Measurements from ENCODE around the gene TBX18.
A peak's percentile ranks its signal among the peaks of the same experiment; 100 is the strongest.

Gene TBX18

DNA sequence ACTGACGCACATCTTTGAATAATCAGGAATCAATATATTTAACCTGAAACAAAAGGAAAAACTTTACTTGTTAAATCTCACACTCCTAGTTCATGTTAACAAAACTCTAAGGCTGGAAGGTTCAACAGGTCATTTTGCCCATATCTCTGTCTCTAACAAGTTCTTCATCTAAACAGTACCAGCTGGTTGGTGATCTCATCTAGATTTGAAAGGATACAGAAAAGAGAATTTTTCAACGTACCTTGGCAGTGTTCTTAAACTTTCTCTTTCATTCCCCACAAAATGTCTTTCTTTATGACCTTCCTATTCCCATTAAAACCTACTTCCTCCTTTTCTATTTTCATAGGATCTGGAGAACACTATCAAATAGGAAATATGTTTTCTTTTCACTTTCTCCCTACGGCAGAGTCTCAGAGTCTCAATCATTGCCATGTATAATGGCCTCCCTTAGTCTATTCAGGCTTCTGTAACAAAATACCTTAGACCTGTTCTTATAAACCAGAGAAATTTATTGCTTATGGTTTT, 111.3 kb downstream of the TBX18 start:
- TF ChIP-seq, protein P1, sequence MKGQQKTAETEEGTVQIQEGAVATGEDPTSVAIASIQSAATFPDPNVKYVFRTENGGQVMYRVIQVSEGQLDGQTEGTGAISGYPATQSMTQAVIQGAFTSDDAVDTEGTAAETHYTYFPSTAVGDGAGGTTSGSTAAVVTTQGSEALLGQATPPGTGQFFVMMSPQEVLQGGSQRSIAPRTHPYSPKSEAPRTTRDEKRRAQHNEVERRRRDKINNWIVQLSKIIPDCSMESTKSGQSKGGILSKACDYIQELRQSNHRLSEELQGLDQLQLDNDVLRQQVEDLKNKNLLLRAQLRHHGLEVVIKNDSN (IDR thresholded peaks at IDR 0.05), result no peak
- TF ChIP-seq, protein P2, sequence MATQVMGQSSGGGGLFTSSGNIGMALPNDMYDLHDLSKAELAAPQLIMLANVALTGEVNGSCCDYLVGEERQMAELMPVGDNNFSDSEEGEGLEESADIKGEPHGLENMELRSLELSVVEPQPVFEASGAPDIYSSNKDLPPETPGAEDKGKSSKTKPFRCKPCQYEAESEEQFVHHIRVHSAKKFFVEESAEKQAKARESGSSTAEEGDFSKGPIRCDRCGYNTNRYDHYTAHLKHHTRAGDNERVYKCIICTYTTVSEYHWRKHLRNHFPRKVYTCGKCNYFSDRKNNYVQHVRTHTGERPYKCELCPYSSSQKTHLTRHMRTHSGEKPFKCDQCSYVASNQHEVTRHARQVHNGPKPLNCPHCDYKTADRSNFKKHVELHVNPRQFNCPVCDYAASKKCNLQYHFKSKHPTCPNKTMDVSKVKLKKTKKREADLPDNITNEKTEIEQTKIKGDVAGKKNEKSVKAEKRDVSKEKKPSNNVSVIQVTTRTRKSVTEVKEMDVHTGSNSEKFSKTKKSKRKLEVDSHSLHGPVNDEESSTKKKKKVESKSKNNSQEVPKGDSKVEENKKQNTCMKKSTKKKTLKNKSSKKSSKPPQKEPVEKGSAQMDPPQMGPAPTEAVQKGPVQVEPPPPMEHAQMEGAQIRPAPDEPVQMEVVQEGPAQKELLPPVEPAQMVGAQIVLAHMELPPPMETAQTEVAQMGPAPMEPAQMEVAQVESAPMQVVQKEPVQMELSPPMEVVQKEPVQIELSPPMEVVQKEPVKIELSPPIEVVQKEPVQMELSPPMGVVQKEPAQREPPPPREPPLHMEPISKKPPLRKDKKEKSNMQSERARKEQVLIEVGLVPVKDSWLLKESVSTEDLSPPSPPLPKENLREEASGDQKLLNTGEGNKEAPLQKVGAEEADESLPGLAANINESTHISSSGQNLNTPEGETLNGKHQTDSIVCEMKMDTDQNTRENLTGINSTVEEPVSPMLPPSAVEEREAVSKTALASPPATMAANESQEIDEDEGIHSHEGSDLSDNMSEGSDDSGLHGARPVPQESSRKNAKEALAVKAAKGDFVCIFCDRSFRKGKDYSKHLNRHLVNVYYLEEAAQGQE (IDR thresholded peaks at IDR 0.05; ENCODE audit: low read depth), result no peak
- TF ChIP-seq ZBTB7A (IDR thresholded peaks at IDR 0.05; ENCODE audit: low read depth) (no peak), CREB1 (IDR thresholded peaks at IDR 0.05; ENCODE audit: low read depth) (no peak), TAF1 (IDR thresholded peaks at IDR 0.05; ENCODE audit: low read depth) (no peak), CEBPB (IDR thresholded peaks at IDR 0.05) (no peak), RAD21 (IDR thresholded peaks at IDR 0.05; ENCODE audit: low read depth) (no peak), EP300 (IDR thresholded peaks at IDR 0.05; ENCODE audit: borderline replicate concordance) (no peak)

DNA sequence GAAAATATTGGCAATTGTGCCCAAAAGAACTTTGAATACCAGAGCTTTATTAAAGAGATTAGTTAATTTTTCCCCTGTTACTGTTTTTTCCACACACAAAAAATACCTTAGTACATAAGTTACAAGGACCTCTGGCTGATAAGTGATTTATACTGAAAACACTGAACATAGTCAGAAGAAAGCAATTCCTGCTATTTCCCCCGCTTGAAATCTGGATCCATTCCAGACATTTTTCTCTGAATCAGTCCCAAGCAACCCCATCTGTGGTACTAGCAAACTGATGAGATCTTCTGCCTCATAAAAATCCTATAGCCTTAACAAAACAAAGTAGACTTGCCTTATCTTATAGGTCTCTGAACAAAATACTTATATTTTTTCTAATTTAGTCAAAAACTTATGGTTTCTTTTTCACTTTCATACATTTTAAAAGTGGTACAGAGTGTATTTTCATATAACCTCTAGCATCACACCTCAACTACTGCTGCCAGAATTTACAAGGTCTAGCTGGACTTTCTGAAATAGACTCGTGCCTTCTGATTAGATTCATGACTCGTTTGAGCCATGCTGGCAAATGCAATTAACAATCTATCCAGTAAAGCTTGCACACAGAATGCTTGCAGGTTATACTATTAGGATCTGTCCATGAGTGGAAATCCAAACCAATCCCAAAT, 111.9 kb downstream of the TBX18 start:
- peak; percentile 74 for TF ChIP-seq TEAD4 (IDR thresholded peaks at IDR 0.05)
- TF ChIP-seq TCF12 (IDR thresholded peaks at IDR 0.05; ENCODE audit: low read depth), result no peak
- no peak for TF ChIP-seq RAD21 (IDR thresholded peaks at IDR 0.05; ENCODE audit: low read depth)
- no peak for TF ChIP-seq FOXM1 (IDR thresholded peaks at IDR 0.05; ENCODE audit: borderline replicate concordance, low read depth)
- TF ChIP-seq, protein P1 (IDR thresholded peaks at IDR 0.05), result no peak
- TF ChIP-seq, protein P2 (IDR thresholded peaks at IDR 0.05; ENCODE audit: low read depth), result no peak
- TF ChIP-seq NFIC (IDR thresholded peaks at IDR 0.05), result peak; percentile 46

DNA sequence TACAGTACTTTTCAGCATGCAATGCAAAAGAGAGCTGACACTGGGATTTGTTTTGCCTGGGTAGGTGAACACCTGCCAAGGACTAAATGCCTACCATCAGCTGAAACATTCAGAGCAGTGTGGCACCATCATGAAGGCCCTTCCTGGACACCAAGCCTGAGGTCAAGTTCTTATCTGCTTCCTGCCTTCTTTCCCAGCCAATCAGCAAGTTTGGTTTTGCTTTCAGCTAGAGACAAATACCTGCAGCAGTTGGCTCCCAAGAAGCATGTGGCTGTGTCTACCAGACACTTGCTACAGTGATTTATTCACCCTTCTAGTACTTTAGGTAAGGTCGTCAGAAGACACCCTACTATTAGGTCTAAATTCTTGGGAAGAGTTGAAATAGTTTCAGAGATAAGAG, 112.8 kb downstream of the TBX18 start:
- TF ChIP-seq EP300 (IDR thresholded peaks at IDR 0.05; ENCODE audit: borderline replicate concordance) (no peak), EGR1 (IDR thresholded peaks at IDR 0.05) (no peak), TEAD4 (IDR thresholded peaks at IDR 0.05) (no peak), MAX (IDR thresholded peaks at IDR 0.05) (no peak)
- TF ChIP-seq, protein P2 (IDR thresholded peaks at IDR 0.05; ENCODE audit: low read depth), result no peak

DNA sequence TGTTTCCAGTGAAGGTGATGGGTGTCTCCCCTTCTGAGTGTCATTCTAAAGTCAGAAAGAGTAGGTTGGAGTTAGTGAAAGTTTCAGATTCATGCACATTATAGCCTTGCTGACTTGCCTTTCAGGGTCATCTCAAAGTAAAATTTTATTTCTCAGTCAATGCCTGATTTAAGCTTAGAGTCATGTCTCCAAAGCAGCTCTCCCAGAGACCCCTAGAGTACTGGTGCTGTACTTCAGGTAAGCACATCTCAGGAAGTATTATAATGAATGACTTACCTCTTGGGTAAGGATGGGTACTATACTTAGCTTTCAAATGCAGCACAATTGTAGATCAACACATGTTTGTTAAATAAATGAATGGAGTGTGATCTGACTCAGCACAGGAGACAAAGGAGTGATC, 116.0 kb downstream of the TBX18 start:
- TF ChIP-seq, protein P1 (IDR thresholded peaks at IDR 0.05), result no peak
- TF ChIP-seq CREB1 (IDR thresholded peaks at IDR 0.05; ENCODE audit: low read depth) (no peak), EGR1 (IDR thresholded peaks at IDR 0.05) (no peak), TAF1 (IDR thresholded peaks at IDR 0.05; ENCODE audit: low read depth) (no peak), TEAD4 (IDR thresholded peaks at IDR 0.05) (no peak), NFIC (IDR thresholded peaks at IDR 0.05) (no peak), FOXM1 (IDR thresholded peaks at IDR 0.05; ENCODE audit: borderline replicate concordance, low read depth) (no peak), ZBTB7A (IDR thresholded peaks at IDR 0.05; ENCODE audit: low read depth) (no peak), CEBPB (IDR thresholded peaks at IDR 0.05) (no peak)
